A673 (cell line): ENCODE results near the gene CPNE9. TPM values are rescaled to one million over a fixed set of nuclear protein-coding genes. Genes with fewer than 3 reads are reported as not detected.

Source experiments
- BruUV-seq: library from RNA; stranded (reverse); fragments of 400-500 nt; replicated peaks from 2 replicates; lab custom pipeline; 2021; lab: Mats Ljungman, UMichigan
- CTCF ChIA-PET: fragments of 300-600 bp; sonication (Branson Sonifier 250); formaldehyde crosslinking; loops from one replicate; lab custom pipeline; 2022; ENCODE audit warnings: antibody characterized with exemption; lab: Charles Lee
- POLR2A ChIA-PET: fragments of 300-600 bp; sonication (Branson Sonifier 250); formaldehyde crosslinking; loops from one replicate; lab custom pipeline; 2022; ENCODE audit warnings: antibody characterized with exemption; ENCODE audit not compliant: low non-redundant PET; lab: Charles Lee
- DNase-seq: peaks from one replicate; pipeline ENCODE4 v3.0.0-alpha.2; 2015; ENCODE audit warnings: low spot score
- H3K27ac ChIP-seq: fragments of 200-600 bp; sonication (generic); 2 replicates; pipeline ENCODE4 v1.5.1; 2016; ENCODE audit warnings: mixed run types, low read depth, mild to moderate bottlenecking, mixed read lengths, antibody characterized with exemption, low read length; ENCODE audit not compliant: poor library complexity, severe bottlenecking
- H3K27me3 ChIP-seq: fragments of 200-600 bp; sonication (generic); replicated peaks from 2 replicates; pipeline ENCODE4 v1.6.1; 2017; ENCODE audit warnings: mixed run types, low read depth, mild to moderate bottlenecking, mixed read lengths, antibody characterized with exemption, low read length; ENCODE audit not compliant: insufficient read depth, poor library complexity
- H3K36me3 ChIP-seq: fragments of 200-600 bp; sonication (generic); 2 replicates; pipeline ENCODE4 v1.6.1; 2016; ENCODE audit warnings: mixed run types, mild to moderate bottlenecking, mixed read lengths, antibody characterized with exemption, low read length; ENCODE audit not compliant: insufficient read depth, poor library complexity, severe bottlenecking
- H3K4me1 ChIP-seq: fragments of 200-600 bp; sonication (generic); 2 replicates; pipeline ENCODE4 v1.6.1; 2017; ENCODE audit warnings: mixed run types, mild to moderate bottlenecking, mixed read lengths, antibody characterized with exemption, low read length; ENCODE audit not compliant: insufficient read depth, poor library complexity, severe bottlenecking
- H3K4me3 ChIP-seq: fragments of 200-600 bp; sonication (generic); 2 replicates; pipeline ENCODE4 v1.5.1; 2016; ENCODE audit warnings: low read depth, mixed run types, mild to moderate bottlenecking, mixed read lengths, low read length; ENCODE audit not compliant: poor library complexity, severe bottlenecking
- H3K9me3 ChIP-seq: fragments of 200-600 bp; sonication (generic); 2 replicates; pipeline ENCODE4 v1.6.1; 2016; ENCODE audit warnings: mixed run types, low read depth, mild to moderate bottlenecking, mixed read lengths, antibody characterized with exemption, low read length; ENCODE audit not compliant: poor library complexity, severe bottlenecking
- CTCF ChIP-seq: fragments of 300-800, 200-600 bp; sonication (generic); conservative IDR thresholded peaks from 2 replicates; pipeline ENCODE4 v1.5.1; 2017; ENCODE audit warnings: low read depth, mild to moderate bottlenecking, antibody characterized with exemption, low read length, moderate library complexity, mixed read lengths
- EZH2 ChIP-seq: fragments of 200-600 bp; sonication (generic); IDR thresholded peaks from 2 replicates; pipeline ENCODE4 v1.6.1; 2017; ENCODE audit warnings: borderline replicate concordance, low read depth, mild to moderate bottlenecking, mixed read lengths, antibody characterized with exemption, low read length; ENCODE audit not compliant: poor library complexity, severe bottlenecking
- intact Hi-C: fragments of 100-400 bp; cut with micrococcal nuclease; formaldehyde crosslinking; loops from one replicate; pipeline ENCODE4 v1.10.0; 2022; ENCODE audit not compliant: unreplicated experiment
- total RNA-seq: library from RNA; stranded (reverse); gene quantifications from 2 replicates; pipeline ENCODE4 v1.2.3, GENCODE V29; 2021

The CPNE9 gene
- total RNA-seq, 1 experiment from 2014 or later = not detected

- intact Hi-C loops = loop anchor here (10.0 kb wide), 1 partner anchor 227 kb away; no protein-coding TSS in a partner anchor
- Histone ChIP-seq H3K36me3 (peaks cover 31% of the 10 kb centered on the region), H3K4me1 (peaks cover 12% of the 10 kb centered on the region), H3K27ac (peak overlapping the region; percentile 99), H3K4me3 (peak overlapping the region; percentile 100), H3K9me3 (no peaks in the 10 kb centered on the region), H3K27me3 (no peaks in the 10 kb centered on the region)
- ChIA-PET POLR2A (no interaction called here), CTCF (no interaction called here)
- no TSS peak for BruUV-seq
- TF ChIP-seq EZH2 (no peak), CTCF (no peak)
- DNase-seq = no peak
Observed at GRCh38 chr3:9732080-9732739, 28.6 kb downstream of the CPNE9 start.

GRCh38 chr3:9732740-9733115 is 29.1 kb downstream of the CPNE9 start:
- H3K27ac ChIP-seq = peak overlapping the region; percentile 99
- intact Hi-C loops = loop anchor here (10.0 kb wide), 1 partner anchor 228 kb away; no protein-coding TSS in a partner anchor
- CTCF ChIA-PET = no interaction called here

GRCh38 chr3:9736831-9737230 is 33.2 kb downstream of the CPNE9 start:
- Histone ChIP-seq H3K27ac (no peak overlapping the region), H3K9me3 (no peaks in the 10 kb centered on the region), H3K27me3 (no peaks in the 10 kb centered on the region), H3K36me3 (peaks cover 77% of the 10 kb centered on the region), H3K4me3 (no peak overlapping the region), H3K4me1 (peaks cover 12% of the 10 kb centered on the region)
- ChIA-PET CTCF (no interaction called here), POLR2A (no interaction called here)
- DNase-seq = no peak
- intact Hi-C loops = loop anchor here (10.0 kb wide), 1 partner anchor 232 kb away; no protein-coding TSS in a partner anchor
- TF ChIP-seq EZH2 (no peak), CTCF (no peak)
- no TSS peak for BruUV-seq

More at GRCh38 chr3:9732740-9733115, 29.1 kb downstream of the CPNE9 start:
- H3K36me3 ChIP-seq = peaks cover 36% of the 10 kb centered on the region
- POLR2A ChIA-PET = no interaction called here
- no peaks in the 10 kb centered on the region for H3K27me3 ChIP-seq
- H3K4me1 ChIP-seq = peaks cover 12% of the 10 kb centered on the region
- H3K4me3 ChIP-seq = peak overlapping the region; percentile 100
- TF ChIP-seq CTCF (no peak), EZH2 (no peak)
- DNase-seq = no peak
- BruUV-seq = TSS peak; percentile 34
- H3K9me3 ChIP-seq = no peaks in the 10 kb centered on the region
